ENCODE measurements around the gene SLC39A5. TPM values are rescaled to one million over a fixed set of nuclear protein-coding genes. Genes with fewer than 3 reads are reported as not detected.

The SLC39A5 gene
- total RNA-seq, 4 donors from 2014 or later, result not detected

DNA sequence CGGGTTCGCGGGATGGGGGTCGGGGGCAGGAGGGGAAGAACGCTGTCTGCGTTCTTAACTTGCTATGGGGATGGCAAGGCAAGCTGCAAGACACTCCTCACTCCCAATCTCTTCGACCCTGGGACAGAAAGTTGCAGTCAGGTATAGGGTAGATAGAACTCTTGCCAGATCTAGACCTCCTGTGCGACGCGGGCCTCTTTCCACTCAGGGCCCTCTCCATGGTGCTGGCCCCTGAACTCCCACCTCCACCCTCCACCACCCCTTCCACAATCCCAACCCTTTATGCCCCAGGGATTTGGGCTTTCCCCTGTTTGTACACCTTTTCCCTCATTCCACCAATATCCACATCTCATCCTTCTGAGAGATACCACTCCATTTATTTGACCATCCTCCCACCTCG is 4.9 kb upstream of the SLC39A5 start:
- no peak for TF ChIP-seq CTCF (IDR thresholded peaks at IDR 0.05; ENCODE audit: low read depth)

GRCh38 chr12:56229082-56229481 is 769 bp upstream of the SLC39A5 start:
- TF ChIP-seq CTCF (IDR thresholded peaks at IDR 0.05; ENCODE audit: low read depth), result no peak

DNA sequence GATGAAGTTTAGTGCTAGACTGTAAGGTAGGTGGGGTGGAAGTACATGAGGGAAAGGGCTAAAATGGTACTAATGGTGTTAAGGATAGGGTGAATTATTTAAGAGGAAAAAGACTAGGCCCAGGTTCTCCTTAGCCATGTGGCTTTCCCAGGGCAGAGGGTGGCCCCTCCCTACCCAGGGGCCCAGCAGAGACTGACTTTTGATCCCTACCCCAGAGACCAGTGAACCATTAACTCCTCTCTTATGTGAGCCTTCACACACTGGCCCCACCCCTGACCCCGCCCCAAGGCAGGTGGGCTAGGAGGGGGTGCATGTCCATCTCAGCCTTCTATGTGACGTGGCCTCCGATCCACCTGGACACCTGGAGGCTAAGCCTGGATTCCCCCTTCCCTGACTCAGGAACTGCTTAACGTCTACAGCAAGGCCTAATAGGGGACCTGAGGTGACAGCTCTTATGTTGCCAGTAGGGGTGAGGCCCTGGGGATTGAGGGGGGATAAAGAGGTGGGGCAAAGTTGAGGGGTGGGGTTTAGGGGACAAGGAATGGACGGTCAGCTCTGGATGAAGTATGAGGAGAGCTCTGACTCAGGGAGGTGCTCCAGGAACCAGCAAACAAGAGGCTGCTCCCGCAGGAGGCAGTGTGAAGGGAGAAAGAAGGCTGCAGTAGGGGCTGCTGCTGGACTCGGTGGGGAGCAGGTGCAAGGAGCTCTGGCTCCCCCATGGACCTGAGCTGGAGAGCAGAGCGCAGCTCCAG is 757 bp downstream of the SLC39A5 start:
- TF ChIP-seq CTCF (IDR thresholded peaks at IDR 0.05; ENCODE audit: low read depth), result no peak

DNA sequence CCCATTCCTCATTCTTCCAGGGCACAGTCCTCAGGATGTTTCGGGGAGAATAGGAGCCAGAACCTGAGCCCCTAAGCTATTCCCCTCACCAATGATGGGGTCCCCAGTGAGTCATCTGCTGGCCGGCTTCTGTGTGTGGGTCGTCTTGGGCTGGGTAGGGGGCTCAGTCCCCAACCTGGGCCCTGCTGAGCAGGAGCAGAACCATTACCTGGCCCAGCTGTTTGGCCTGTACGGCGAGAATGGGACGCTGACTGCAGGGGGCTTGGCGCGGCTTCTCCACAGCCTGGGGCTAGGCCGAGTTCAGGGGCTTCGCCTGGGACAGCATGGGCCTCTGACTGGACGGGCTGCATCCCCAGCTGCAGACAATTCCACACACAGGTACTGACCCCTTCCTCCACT is 1.3 kb downstream of the SLC39A5 start:
- TF ChIP-seq CTCF (IDR thresholded peaks at IDR 0.05; ENCODE audit: low read depth), result no peak

GRCh38 chr12:56234746-56235436 is 5.0 kb downstream of the SLC39A5 start:
- no peak for TF ChIP-seq CTCF (IDR thresholded peaks at IDR 0.05; ENCODE audit: low read depth)

GRCh38 chr12:56236091-56236490 is 6.2 kb downstream of the SLC39A5 start:
- no peak for TF ChIP-seq CTCF (IDR thresholded peaks at IDR 0.05; ENCODE audit: low read depth)

GRCh38 chr12:56236985-56237384 is 7.1 kb downstream of the SLC39A5 start:
- TF ChIP-seq CTCF (IDR thresholded peaks at IDR 0.05; ENCODE audit: low read depth), result no peak

All from subcutaneous adipose tissue (tissue), 4 donors.